Measurements from ENCODE around the gene ATAD1.

The ATAD1 gene

DNA sequence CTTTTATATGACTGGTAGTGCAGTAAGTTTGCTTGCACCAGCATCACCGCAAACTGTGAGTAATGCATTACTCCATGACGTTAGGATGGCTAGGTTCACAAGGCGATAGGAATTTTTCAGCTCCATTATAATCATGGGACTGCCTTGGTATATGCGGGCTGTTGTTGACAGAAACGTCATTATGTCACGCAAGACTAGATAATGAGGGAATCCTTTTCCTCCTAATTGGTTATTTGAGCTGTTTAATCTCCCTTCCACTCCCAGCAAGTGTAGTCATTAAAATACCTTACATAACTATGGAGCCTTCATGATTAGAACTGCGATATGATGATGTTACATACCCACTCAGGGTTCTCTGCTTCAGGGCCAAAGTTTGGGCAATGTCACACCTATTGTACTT lies 28.0 kb upstream of the ATAD1 start:
- peak; percentile 57 for DNase-seq (ENCODE audit: low spot score)
- ChIA-PET CTCF (interaction anchor here (0.6 to 1.2 kb wide), 5 partner anchors 12 to 329 kb away, joined by 3 to 6 read pairs (median 3); no protein-coding TSS in a partner anchor), POLR2A (ENCODE audit: low non-redundant PET) (interaction anchor here (0.8 kb wide), 1 partner anchor 28 kb away, joined by 4 read pairs; the partner anchor contains the start of gene ATAD1)

DNA sequence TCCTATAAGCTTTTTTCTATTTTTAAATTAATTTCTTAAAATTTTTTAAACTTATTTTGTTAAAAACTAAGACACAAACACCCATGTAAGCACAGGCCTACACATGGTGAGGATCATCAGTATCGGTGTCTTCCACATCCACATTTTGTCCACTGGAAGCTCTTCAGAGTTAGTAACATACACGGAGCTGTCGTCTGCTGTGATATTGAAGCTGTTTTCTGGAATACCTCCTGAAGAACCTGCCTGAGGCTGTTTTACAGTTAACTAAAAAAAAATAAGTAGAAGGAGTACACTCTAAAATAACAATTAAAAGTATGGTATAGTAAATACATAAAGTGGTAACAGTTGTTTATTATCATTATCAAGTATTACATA lies 27.6 kb upstream of the ATAD1 start:
- POLR2A ChIA-PET (ENCODE audit: low non-redundant PET): interaction anchor here (0.8 kb wide), 1 partner anchor 28 kb away, joined by 4 read pairs; the partner anchor contains the start of gene ATAD1

More for the DNA sequence above, 28.0 kb upstream of the ATAD1 start:
- TF ChIP-seq, protein P1, sequence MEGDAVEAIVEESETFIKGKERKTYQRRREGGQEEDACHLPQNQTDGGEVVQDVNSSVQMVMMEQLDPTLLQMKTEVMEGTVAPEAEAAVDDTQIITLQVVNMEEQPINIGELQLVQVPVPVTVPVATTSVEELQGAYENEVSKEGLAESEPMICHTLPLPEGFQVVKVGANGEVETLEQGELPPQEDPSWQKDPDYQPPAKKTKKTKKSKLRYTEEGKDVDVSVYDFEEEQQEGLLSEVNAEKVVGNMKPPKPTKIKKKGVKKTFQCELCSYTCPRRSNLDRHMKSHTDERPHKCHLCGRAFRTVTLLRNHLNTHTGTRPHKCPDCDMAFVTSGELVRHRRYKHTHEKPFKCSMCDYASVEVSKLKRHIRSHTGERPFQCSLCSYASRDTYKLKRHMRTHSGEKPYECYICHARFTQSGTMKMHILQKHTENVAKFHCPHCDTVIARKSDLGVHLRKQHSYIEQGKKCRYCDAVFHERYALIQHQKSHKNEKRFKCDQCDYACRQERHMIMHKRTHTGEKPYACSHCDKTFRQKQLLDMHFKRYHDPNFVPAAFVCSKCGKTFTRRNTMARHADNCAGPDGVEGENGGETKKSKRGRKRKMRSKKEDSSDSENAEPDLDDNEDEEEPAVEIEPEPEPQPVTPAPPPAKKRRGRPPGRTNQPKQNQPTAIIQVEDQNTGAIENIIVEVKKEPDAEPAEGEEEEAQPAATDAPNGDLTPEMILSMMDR (conservative IDR thresholded peaks at IDR 0.05; ENCODE audit: low read depth): no peak
- H3K27ac ChIP-seq: no peak overlapping the region

DNA sequence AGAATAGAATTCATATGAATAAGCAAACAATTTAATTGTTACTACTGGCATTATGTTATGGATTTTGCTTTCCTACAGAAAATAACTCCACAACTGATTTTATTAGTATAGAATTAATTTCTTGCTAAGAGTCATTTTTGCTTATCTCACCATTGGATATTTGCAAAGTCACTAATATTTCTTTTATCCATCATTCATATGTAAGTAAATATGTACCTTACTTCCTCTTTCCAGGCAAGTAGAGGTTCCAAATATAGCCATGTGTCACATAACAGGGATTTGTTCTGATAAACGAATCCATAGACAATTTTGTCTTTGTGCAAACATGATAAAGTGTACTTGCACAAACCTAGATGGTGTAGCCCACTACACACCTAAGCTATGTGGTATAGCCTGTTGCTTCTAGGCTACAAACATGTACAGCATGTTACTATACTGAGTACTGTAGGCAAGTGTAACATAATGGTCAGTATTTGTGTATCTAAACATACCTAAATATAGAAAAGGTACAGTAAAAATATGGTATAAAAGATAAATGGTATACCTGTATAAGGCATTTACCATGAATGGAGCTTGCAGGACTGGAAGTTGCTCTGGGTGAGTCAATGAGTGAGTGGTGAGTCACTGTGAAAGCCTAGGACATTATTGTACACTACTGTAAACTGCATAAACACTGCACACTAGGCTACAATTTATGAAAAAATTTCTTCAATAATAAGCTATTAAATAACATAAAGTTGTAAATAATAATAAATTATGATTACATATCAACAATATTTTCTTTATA lies 27.0 kb upstream of the ATAD1 start:
- no peak for DNase-seq (ENCODE audit: low spot score)
- POLR2A ChIA-PET (ENCODE audit: low non-redundant PET): interaction anchor here (0.8 kb wide), 1 partner anchor 27 kb away, joined by 4 read pairs; the partner anchor contains the start of gene ATAD1
- CTCF ChIA-PET: interaction anchor here (0.6 kb wide), 1 partner anchor 330 kb away, joined by 4 read pairs; no protein-coding TSS in a partner anchor
- TF ChIP-seq, protein P1 (conservative IDR thresholded peaks at IDR 0.05; ENCODE audit: low read depth): no peak
- no peak overlapping the region for H3K27ac ChIP-seq

More for the DNA sequence above, 27.6 kb upstream of the ATAD1 start:
- CTCF ChIA-PET: interaction anchor here (0.6 kb wide), 2 partner anchors 88 to 329 kb away, joined by 3 to 4 read pairs; no protein-coding TSS in a partner anchor
- H3K27ac ChIP-seq: no peak overlapping the region
- TF ChIP-seq, protein P1 (conservative IDR thresholded peaks at IDR 0.05; ENCODE audit: low read depth): no peak
- DNase-seq (ENCODE audit: low spot score): no peak

DNA sequence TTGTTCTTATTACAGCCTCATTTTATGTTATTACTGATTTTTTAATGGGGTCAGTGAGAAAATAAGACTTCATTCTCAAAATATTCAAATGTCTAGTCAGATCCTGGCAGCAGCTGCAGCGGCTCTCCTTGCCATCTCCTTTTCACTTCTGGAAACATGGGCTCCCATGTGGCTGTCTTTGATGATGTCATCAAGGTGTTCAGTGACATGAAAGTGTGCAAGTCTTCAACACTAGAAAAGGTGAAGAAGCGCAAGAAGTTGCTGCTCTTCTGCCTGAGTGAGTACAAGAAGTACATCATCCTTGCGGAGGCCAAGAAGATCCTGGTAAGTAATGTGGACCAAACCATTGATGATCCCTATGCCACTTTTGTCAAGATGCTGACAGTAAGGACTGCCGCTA lies 25.7 kb upstream of the ATAD1 start:
- no peak overlapping the region for H3K27ac ChIP-seq
- TF ChIP-seq, protein P1 (conservative IDR thresholded peaks at IDR 0.05; ENCODE audit: low read depth): no peak
- ChIA-PET CTCF (interaction anchor here (0.6 to 1.1 kb wide), 2 partner anchors 26 to 476 kb away, joined by 3 read pairs; partner anchors contain the start of gene ATAD1), POLR2A (ENCODE audit: low non-redundant PET) (no interaction called here)
- no peak for DNase-seq (ENCODE audit: low spot score)

DNA sequence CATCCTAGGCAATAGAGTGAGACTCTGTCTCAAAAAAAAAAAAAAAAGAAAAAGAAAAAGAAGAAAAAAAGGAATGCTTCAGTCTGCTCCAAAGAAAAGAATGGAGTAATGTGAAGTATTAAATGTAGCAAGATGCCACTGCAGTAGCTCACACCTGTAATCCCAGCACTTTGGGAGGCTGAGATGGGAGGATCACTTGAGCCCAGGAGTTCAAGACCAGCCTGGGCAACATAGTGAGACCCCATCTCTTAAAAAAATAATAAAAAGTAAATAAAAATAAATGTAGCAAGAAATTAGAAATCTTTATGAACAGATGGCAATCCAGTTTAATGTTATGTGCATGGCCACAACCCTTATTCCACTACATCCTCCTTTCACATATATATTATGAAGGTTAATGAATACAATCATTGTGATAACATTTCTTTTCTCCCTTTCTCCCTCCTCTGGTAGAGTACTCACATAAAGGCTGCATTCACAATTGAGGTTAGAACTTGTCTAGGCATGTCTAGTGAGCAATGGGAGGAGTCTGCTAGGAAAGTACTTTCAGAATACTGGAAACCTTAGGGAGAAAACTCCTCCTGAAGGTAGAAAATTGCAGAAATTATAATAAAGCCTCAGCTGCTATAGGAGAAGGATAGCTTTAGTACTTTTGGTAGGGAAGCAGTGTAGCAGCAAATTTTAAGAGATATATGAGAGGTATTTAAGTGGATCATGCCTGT lies 24.9 kb upstream of the ATAD1 start:
- no peak overlapping the region for H3K27ac ChIP-seq
- ChIA-PET CTCF (interaction anchor here (0.6 to 1.1 kb wide), 2 partner anchors 25 to 476 kb away, joined by 3 read pairs; partner anchors contain the start of gene ATAD1), POLR2A (ENCODE audit: low non-redundant PET) (interaction anchor here (0.7 kb wide), 1 partner anchor 14 kb away, joined by 4 read pairs; no protein-coding TSS in a partner anchor)

More for the DNA sequence above, 24.9 kb upstream of the ATAD1 start:
- peak; percentile 45 for DNase-seq (ENCODE audit: low spot score)
- TF ChIP-seq, protein P1 (conservative IDR thresholded peaks at IDR 0.05; ENCODE audit: low read depth): no peak
